Mucosa of gallbladder (tissue), 1 donor: ENCODE results near the gene S100G. TPM values are rescaled to one million over a fixed set of nuclear protein-coding genes. Genes with fewer than 3 reads are reported as not detected.

Source experiments
- DNase-seq: peaks from one replicate; pipeline ENCODE4 v3.0.0-alpha.2; 2020; ENCODE audit warnings: low spot score
- total RNA-seq: library from RNA; stranded (reverse); gene quantifications from one replicate; pipeline ENCODE4 v1.2.1, GENCODE V29; 2021
- donor health status: DM: no; HTN: no; CAD: no.

S100G gene
- total RNA-seq, 1 donor from 2014 or later = not detected

DNA sequence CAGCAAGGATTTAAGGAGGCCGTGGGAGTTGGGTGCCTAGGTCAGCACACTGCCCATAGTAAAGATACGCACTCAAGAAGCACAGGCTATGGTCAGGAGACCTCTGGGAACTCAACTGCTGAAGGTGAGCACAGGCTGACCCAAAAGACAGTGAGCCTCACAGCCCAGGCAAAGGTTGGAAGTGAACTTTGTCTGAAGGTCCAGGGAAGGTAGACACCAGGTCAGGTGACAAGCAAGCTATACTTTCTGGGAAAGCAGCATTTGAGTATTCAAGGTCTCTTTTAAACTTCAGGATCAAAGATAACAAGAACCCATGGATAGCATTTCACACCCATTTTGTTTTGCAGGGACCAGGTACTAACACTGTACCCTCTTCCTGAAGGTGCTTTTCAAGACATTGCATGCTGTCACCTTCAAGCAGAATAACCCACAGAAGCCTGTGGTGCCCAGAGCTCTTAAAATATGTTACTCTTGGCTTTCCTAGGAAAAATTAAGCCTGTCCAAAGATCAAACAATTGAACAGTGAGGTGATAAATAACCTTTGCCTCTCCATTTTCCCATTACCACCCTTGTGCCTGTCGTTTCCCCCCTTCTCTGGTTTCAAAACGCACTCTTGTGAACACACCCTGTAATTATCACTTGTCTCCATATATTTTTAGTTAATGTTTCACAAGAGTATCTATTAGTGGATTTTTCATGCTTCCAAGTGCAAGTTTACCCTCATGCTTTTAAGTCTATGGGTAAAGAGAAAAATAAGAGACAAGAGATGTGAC lies 3.4 kb upstream of the S100G start:
- no peak for DNase-seq

DNA sequence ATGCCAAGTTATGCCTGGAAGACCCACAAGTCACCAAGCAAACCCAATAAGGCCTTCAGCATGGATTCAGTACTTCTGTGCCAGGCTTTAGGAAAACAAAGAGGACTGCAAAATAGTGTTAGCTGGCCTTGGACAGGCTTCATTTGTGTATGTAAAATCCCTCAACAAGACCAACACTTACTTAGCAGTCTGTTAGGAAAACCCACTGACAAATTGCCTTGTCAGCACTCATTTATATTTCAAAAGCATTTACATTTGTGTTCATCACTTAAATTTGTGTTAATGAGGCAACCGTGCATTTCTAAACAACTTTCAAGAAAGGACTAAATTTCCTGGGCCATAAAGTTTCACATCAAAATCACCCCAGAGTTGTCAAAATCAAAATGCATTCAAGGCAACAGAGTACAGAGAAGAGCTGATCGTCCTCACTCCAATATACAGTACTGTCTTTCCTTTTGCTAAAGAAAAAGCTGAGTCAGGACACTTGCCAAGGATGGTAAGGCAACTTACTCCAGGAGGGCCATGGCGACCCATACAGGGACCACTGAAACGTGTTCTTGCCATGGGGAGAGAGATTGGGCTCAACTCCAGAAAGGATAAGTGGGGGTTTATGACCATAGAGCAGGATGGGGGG lies 1.6 kb downstream of the S100G start:
- DNase-seq = no peak

DNA sequence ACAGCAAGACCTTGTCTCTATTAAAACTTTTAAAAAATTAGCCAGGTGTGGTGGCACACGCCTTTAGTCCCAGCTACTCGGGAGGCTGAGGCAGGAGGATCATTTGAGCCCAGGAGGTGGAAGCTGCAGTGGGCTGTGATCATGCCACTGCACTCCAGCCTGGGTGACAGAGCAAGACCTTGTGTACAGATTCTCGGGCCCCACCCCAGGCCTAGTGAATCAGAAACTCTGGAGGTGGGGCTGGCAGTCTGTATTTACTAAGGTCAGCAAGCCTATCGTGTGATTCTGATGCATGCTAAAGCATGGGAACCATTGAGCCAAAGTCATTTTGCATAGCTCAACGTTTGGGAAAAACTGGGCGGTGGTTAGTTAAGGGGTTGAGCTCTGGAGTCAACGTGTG lies 3.5 kb downstream of the S100G start:
- DNase-seq = no peak

DNA sequence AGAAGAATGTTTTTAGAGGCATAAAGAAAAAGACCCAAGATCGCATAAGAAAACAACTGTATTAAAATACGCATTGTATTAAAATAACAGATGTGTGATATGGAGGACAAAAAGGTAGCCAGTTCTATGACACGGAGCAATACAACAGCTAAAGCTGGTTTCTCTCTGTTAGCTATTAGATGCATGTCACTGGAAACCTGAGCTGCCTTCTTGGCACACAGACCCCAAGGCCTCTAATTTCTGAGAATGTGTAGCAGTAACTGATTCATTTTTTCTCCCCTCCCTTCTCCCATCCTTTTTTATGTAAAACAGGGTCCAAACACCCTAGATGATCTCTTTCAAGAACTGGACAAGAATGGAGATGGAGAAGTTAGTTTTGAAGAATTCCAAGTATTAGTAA lies 4.1 kb downstream of the S100G start:
- DNase-seq = no peak

GRCh38 chrX:16658284-16658683 lies 8.3 kb downstream of the S100G start:
- DNase-seq = no peak

GRCh38 chrX:16659321-16659720 lies 9.4 kb downstream of the S100G start:
- DNase-seq = no peak

GRCh38 chrX:16661495-16661894 lies 11.5 kb downstream of the S100G start:
- no peak for DNase-seq

DNA sequence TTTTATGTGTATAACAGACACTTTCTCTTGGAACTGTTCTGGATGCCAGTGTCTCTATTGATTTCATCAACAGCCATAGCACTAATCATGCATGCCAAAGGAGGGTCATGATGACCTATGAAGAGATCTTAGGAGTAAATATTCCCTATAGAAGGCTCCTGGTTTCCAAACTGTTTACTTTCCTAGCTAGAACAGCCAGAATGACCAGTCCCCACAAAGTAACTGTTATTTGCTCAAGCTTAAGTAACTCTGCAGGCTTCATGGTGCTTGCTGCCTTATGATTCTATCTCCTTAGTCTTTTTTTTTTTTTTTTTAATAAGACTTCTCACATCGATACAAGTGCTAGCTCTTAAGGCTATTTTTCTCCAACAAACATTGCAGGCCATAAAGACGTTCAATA lies 12.4 kb downstream of the S100G start:
- DNase-seq = no peak

GRCh38 chrX:16664074-16664473 lies 14.1 kb downstream of the S100G start:
- no peak for DNase-seq

DNA sequence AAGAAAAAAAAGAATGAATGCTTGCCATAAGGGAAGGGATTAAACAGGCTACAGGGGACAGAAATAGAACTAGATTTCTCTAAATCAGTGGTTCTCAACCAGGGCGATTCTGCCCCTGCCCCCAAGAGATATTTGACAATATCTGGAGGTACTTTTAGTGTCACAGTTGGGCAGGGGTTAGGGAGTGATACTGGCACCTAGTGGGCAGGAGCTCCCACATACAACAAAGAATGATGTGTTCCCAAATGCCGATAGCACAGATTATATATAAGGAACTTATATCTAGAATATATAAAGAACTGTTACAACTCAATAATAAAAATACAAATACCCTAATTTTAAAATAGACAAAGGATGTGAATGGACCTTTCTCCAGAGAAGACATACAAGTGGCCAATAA lies 14.7 kb downstream of the S100G start:
- DNase-seq = no peak

DNA sequence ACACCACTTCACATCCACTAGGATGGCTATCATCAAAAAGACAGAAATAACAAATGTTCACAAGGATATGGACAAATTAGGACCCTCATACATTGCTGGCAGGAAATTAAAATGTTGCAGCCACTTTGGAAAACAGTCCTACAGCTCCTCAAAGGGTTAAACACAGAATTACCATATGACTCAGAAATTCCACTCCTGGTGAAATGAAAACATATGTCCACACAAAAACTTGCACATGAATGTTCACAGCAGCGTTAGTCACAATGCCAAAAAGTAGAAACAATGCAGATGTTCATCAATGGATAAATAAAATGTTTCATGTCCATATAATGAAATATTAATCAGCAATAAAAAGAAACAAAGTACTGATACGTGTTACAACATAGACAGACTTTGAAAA lies 15.1 kb downstream of the S100G start:
- DNase-seq = no peak

DNA sequence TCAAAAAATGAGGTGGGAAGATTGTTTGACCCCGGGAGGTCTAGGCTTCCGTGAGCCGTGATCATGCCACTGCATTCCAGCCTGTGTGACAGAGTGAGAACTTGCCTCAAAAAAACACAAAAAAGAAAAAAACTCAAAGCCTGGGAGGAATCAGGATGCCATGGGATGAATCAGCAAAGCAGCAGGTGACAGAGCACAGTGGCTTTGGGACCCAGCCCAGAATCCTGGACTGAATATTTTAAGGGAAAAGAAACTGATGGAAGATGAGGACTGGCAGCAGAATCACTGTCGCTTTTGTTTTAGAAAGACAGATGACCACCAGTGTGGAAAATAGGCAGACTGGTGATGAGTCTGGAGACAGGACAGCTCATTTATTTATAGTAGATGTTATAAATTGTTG lies 16.6 kb downstream of the S100G start:
- no peak for DNase-seq

DNA sequence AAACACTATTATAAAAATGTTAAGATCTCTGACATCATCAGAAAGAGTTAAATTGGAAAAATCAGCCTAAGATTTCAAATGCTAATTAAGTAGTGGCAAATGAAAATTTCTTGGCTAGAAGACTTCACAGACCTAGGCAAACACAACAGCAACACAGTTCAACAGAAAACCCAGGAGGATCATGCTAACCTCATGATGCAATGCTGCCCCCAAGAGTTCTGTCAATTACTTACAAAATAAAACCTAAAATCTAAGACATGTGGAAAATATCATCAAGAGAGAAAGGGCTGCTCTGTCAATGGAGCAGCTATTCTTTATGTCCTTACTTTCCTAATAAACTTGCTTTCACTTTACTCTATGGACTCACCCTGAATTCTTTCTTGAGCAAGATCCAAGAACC lies 21.0 kb downstream of the S100G start:
- no peak for DNase-seq

GRCh38 chrX:16678689-16679088 lies 28.7 kb downstream of the S100G start:
- no peak for DNase-seq

DNA sequence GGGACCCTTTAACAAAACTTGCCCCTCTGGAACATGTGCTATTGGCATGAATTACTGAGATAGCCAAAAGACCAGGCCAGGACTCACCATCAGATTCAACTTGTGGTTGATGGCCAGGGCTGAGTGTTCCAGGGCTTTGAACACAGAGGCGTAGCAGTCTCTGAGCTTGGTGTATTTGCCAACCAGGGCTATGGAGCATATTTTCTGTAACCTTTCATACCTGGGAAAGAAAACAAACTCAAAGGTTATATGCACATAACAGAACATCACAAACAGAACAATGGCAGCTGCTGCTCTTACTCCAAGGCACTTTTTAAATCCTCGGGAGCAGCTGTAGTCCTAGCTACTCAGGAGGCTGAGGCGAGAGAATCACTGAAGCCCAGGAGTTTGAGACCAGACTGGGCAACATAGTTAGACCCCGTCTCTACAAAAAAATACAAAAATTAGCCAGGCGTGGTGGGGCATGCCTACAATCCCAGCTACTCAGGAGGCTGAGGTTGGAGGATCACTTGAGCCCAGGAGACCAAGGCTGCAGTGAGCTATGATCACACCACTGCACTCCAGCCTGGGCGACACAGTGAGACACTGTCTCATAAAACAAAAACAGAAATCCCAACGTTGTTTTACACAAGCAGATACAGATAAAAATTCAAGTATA lies 33.2 kb downstream of the S100G start:
- DNase-seq = no peak

DNA sequence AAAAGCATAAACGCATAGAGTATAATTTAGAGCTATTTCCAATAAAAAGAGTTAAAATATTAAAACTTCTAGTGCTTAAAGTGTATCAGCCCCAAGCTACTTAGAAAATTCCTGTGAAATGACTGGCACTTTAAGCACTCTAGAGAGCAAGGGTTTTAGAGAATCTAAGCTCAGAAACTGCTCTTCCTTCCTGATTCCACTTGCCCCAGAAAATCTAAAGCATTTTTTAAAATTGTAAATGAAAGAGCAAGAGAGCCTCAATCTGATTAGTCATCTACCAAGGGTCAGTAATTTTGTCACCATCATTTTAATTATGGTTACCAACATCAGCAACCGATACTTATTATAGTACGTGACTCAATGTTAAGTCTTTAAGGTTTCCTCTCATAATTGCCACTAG lies 37.6 kb downstream of the S100G start:
- no peak for DNase-seq

- peak; percentile 55 for DNase-seq
These were observed 45.2 kb downstream of the S100G start for GRCh38 chrX:16695079-16695676.

GRCh38 chrX:16696956-16697355 lies 47.0 kb downstream of the S100G start:
- DNase-seq = no peak

GRCh38 chrX:16699389-16699788 lies 49.4 kb downstream of the S100G start:
- no peak for DNase-seq

DNA sequence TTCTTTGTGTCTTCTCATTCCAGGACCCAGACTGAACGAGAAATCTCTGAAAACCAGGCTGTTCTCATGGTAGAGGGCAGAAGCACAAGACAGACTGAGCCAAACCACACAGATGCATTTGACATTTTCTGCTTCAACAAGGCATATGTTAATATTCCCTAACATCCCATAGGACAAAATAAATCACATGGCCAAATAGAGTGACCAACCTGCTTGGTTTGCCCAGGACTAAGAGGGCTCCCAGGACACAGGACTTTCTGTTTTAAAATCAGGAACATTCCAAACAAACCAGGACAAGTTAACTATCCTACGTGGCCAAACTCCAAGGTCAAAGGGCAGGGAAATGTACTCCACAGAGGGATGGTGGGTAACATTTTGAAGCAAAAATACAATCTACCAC lies 50.8 kb downstream of the S100G start:
- DNase-seq = no peak

DNA sequence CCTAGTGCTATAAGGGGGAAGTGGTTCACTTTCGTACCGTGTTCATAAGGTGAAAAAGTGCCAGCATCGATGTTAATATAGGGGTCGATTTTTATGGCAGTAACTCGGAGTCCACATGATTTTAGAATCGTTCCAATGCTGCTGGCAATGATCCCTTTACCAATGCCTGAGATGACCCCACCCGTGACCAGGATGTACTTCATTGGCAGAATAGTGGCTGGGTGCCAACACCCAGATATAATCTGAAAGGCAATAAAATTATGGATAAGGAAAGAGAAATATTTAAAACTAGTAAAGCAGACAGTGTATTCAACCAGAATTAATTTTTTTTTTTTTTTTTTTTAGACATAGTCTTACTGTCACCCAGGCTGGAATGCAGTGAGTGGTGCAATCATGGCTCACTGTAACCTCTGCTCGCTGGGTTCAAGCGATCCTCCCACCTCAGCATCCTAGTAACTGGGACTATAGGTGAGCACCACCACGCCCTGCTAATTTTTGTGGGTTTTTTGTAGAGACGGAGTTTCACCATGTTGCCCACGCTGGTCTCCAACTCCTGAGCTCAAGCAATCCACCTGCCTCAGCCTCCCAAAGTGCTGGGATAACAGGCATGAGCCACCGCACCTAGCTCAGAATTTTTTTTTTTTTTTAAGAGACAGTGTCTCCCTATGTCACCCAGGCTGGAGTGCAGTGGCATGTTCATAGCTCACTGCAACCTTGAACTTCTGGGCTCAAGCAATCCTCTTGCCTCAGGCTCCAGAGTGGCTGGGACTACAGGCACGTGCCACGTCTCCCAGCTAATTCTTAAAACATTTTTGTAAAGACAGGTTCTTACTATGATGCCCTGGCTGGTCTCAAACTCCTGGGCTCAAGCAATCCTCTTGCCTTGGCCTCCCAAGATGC lies 53.0 kb downstream of the S100G start:
- DNase-seq = no peak
